Measurements from ENCODE around the gene TEX2. TPM values are rescaled to one million over a fixed set of nuclear protein-coding genes. Genes with fewer than 3 reads are reported as not detected.

TEX2 gene
- total and polyA plus RNA-seq, 2 of the 13 experiments (the other 11 are each of a cell fraction or from before 2014, with no cell fraction given): 21.4 to 37.7 TPM

DNA sequence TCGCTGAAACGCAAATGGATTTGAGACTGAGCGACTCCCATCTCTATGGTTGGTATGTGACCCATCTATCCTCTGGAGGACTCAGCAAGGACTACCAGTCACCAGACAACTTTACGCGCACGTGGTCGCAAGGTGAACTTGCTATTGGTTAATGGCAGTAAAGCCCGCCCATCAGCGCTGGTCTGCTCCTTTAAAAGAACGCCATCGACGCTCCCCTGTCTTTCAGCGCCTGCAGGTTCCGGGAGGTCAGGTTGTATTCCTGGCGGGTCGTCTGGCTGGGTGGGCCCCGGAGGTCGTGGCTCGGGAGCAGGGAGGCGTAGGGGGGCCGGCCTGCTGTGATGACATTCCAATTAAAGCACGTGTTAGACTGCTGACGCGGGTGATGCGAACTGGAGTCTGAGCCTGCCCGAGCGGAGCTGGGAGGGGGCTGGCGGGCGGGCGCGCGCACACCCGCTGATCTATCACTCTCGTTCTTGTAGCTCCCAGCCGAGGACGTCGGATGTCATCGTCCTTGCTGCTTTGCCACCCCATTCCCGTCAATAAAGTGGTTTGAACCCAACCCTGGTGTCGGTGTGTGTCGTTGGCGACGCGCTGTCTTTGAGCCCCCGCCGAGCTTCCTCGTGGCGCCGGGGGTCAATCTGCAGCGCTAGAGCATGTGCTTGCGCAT, 117.2 kb downstream of the TEX2 start (continued):
- TF ChIP-seq, protein P1, sequence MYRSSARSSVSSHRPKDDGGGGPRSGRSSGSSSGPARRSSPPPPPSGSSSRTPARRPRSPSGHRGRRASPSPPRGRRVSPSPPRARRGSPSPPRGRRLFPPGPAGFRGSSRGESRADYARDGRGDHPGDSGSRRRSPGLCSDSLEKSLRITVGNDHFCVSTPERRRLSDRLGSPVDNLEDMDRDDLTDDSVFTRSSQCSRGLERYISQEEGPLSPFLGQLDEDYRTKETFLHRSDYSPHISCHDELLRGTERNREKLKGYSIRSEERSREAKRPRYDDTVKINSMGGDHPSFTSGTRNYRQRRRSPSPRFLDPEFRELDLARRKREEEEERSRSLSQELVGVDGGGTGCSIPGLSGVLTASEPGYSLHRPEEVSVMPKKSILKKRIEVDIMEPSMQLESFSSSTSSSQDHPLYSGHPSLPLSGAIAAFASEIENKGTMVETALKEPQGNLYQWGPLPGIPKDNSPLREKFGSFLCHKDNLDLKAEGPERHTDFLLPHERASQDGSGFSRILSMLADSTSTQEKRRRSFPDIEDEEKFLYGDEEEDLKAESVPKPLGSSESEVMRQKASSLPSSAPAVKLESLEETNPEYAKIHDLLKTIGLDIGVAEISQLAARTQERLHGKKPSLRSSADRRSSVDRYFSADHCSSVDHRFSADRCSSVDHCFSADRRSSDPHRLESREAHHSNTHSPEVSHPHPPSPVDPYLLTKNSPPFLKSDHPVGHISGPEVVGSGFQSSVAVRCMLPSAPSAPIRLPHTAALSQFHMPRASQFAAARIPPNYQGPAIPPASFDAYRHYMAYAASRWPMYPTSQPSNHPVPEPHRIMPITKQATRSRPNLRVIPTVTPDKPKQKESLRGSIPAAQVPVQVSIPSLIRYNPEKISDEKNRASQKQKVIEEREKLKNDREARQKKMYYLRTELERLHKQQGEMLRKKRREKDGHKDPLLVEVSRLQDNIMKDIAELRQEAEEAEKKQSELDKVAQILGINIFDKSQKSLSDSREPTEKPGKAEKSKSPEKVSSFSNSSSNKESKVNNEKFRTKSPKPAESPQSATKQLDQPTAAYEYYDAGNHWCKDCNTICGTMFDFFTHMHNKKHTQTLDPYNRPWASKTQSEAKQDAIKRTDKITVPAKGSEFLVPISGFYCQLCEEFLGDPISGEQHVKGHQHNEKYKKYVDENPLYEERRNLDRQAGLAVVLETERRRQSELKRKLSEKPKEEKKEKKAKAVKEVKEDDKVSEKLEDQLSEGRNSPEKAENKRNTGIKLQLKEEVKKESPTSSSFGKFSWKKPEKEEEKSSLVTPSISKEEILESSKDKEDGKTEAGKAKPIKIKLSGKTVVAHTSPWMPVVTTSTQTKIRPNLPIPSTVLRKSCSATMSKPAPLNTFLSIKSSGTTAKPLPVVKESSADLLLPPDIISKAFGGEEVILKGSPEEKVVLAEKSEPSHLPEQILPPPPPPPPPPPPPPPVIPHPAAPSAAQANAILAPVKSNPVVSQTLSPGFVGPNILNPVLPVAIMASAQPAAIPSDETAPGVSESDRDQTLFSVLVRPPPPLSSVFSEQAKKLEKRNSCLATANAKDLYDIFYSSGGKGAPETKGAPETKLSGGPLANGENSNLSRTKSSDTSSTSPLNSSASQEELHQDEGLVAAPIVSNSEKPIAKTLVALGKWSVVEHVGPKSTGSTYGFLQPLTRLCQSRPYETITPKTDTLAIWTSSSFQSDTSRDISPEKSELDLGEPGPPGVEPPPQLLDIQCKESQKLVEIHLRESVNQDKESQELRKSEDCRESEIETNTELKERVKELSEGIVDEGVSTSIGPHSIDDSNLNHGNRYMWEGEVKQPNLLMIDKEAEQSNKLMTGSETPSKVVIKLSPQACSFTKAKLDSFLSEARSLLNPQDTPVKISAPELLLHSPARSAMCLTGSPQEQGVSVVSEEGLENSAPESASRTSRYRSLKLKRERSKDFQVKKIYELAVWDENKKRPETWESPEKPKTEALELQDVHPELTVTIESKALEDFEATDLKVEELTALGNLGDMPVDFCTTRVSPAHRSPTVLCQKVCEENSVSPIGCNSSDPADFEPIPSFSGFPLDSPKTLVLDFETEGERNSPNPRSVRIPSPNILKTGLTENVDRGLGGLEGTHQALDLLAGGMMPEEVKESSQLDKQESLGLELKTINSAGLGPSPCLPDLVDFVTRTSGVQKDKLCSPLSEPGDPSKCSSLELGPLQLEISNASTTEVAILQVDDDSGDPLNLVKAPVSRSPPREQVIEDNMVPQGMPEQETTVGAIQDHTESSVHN (CRISPR knock-in tag; IDR thresholded peaks at IDR 0.05): no peak; the same call in 1 of the 2 replicates
- TF ChIP-seq SMC3 (IDR thresholded peaks at IDR 0.05; ENCODE audit: low read length) (peak; percentile 8; the same call in 1 of the 2 replicates), ZNF777 (CRISPR knock-in tag; IDR thresholded peaks at IDR 0.05) (peak; percentile 63; the same call in 1 of the 2 replicates), MED13 (CRISPR knock-in tag; IDR thresholded peaks at IDR 0.05) (peak; percentile 93), ZNF225 (CRISPR knock-in tag; IDR thresholded peaks at IDR 0.05) (peak; percentile 92), HNF4G (IDR thresholded peaks at IDR 0.05; ENCODE audit: borderline replicate concordance, low read depth, low read length) (no peak; the same call in 1 of the 2 replicates), HNF4G (CRISPR knock-in tag; IDR thresholded peaks at IDR 0.05; ENCODE audit: borderline replicate concordance, low read depth) (peak; percentile 72), NCOA1 (CRISPR knock-in tag; IDR thresholded peaks at IDR 0.05) (peak; percentile 91; the same call in 1 of the 2 replicates), EP300 (IDR thresholded peaks at IDR 0.05; ENCODE audit: low read depth in 2 of 2, low read length in 2 of 2) (peak in 1 of 2 experiments; percentile 25; a peak in 1 of 4 replicates), EP300 (CRISPR knock-in tag; IDR thresholded peaks at IDR 0.05; ENCODE audit: borderline replicate concordance) (peak; percentile 71), NR2C2 (CRISPR knock-in tag; IDR thresholded peaks at IDR 0.05; ENCODE audit: borderline replicate concordance) (peak; percentile 55; the same call in 1 of the 2 replicates)
- TF ChIP-seq, protein P2, sequence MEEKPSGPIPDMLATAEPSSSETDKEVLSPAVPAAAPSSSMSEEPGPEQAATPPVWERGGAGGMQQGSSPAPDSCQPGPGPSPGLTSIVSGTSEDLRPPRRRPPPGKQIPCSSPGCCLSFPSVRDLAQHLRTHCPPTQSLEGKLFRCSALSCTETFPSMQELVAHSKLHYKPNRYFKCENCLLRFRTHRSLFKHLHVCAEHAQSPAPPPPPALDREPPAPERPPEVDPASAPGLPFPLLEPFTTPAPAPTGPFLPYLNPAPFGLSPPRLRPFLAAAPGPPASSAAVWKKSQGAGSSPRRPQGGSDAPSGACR (CRISPR knock-in tag; IDR thresholded peaks at IDR 0.05): peak; percentile 83
- TF ChIP-seq, protein P3, sequence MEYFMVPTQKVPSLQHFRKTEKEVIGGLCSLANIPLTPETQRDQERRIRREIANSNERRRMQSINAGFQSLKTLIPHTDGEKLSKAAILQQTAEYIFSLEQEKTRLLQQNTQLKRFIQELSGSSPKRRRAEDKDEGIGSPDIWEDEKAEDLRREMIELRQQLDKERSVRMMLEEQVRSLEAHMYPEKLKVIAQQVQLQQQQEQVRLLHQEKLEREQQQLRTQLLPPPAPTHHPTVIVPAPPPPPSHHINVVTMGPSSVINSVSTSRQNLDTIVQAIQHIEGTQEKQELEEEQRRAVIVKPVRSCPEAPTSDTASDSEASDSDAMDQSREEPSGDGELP (IDR thresholded peaks at IDR 0.05; ENCODE audit: borderline replicate concordance, low read depth): no peak; the same call in 1 of the 2 replicates
- TF ChIP-seq, protein P4, sequence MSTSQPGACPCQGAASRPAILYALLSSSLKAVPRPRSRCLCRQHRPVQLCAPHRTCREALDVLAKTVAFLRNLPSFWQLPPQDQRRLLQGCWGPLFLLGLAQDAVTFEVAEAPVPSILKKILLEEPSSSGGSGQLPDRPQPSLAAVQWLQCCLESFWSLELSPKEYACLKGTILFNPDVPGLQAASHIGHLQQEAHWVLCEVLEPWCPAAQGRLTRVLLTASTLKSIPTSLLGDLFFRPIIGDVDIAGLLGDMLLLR (CRISPR knock-in tag; IDR thresholded peaks at IDR 0.05): peak; percentile 18; the same call in 1 of the 2 replicates
- TF ChIP-seq, protein P5, sequence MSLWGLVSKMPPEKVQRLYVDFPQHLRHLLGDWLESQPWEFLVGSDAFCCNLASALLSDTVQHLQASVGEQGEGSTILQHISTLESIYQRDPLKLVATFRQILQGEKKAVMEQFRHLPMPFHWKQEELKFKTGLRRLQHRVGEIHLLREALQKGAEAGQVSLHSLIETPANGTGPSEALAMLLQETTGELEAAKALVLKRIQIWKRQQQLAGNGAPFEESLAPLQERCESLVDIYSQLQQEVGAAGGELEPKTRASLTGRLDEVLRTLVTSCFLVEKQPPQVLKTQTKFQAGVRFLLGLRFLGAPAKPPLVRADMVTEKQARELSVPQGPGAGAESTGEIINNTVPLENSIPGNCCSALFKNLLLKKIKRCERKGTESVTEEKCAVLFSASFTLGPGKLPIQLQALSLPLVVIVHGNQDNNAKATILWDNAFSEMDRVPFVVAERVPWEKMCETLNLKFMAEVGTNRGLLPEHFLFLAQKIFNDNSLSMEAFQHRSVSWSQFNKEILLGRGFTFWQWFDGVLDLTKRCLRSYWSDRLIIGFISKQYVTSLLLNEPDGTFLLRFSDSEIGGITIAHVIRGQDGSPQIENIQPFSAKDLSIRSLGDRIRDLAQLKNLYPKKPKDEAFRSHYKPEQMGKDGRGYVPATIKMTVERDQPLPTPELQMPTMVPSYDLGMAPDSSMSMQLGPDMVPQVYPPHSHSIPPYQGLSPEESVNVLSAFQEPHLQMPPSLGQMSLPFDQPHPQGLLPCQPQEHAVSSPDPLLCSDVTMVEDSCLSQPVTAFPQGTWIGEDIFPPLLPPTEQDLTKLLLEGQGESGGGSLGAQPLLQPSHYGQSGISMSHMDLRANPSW (CRISPR knock-in tag; IDR thresholded peaks at IDR 0.05; ENCODE audit: borderline replicate concordance): no peak; the same call in none of the 2 replicates

Data from HepG2 (cell line).